GM19397 (cell line): ENCODE results near the gene FSTL5.

Experiments used
- ATAC-seq: cut with Tn5 transposase; IDR thresholded peaks from one replicate; pipeline ENCODE4 v1.9.1; 2021; ENCODE audit warnings: mild to moderate bottlenecking, moderate library complexity; ENCODE audit not compliant: unreplicated experiment

FSTL5 gene

DNA sequence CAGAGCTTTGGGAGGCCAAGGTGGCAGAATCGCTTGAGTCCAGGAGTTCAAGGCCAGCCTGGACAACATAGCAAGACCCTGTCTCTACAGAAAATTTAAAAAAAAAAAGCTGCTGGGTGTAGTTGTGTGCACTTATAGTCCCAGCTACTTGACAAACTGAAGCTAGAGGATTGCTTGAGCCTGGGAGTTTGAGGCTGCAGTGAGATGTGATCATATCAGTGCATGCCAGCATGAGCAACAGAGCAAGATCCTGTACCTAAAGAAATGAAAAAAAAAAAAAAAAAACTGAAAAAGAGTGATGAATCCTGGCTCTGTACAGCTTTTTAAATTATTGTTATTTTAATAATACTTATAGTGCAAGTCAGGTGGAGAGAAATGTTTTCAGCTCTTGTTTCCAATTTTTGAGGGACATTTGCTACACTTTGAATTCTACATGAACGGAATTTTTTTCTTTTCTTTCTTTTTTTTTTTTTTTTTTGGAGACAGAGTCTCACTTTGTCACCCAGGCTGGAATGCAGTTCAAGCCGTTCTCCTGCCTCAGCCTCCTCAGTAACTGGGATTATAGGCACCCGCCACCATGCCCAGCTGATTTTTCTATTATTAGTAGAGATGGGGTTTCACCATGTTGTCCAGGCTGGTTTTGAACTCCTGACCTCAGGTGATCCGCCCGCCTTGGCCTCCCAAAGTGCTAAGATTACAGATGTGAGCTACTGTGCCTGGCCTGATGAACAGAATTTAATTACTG lies 215.6 kb downstream of the FSTL5 start:
- no peak for ATAC-seq

DNA sequence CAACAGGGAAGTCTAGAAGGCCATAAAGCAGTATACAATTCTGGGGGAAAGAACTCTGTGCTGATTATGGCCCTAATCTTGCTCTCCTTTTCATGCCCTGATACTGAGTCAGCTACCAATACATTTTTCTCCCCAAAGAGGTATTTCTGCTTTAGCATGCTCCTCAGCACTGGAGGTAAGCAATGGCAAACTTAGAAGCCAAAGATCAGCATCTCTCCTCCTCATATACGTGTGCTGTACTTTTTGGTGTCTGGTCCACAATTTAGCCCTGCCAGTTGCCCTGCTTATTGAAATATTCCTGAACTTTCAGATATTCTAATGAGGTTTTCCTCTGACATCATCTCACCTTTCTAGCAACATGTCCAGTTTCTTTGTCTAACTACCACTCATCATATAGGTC lies 226.2 kb downstream of the FSTL5 start:
- no peak for ATAC-seq

DNA sequence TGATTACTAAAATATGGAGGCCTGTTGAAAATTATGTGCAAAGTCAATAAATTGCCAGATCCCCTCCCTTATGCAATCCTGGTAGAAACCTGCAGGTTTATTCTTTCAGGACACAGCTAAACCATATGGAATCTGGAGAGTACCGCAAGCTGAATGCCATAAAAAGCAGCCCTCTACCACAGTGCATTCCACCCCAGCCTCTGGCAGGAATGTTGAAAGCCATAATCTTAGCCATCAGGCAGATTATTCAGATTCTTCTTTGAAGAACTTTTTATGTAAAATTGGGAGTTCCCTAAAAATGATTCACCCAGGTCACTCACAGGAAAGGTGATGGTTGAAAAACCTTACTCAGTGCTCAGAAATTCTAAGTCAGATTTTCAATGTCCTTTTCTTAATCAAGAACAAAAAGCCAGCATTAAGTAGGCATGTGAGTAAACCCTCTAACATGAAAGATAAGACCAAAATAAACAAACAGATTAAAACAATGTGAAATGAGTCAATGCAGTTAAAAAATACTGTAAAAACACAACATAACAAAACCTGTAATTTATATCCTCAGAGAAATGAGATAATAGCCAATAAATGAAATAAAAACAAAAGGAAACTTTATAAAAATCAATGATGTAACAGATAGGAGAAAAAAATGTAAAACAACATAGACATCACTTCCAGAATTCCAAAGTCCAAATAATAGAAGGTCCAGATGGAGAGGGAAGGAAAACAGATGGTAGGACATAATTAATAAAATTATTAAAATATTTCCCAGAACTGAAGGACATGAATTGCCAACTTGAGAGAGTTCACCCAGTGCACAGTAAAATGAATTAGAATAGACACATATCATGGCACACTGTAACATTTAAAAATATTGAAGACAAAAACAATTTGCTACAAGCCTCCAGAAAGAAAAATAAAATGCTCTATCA lies 226.9 kb downstream of the FSTL5 start:
- no peak for ATAC-seq

DNA sequence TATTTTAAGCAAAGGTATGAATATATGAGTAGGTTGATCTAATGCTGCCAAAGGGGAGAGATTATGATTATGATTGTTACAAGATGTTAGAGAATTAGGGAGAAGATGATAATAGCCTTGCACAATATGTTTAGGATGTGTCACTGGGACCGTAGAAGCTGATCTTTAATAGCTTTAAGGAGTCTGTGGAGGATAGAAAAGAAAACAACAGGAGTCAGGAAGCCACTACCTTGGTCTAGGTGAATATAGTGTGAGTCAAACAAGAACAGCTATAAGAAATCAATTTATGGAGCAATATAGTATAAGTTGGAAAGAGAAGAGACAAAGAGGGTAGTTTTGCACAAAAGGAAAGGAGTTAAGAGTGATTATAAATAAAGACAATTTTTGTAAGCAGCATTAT lies 232.7 kb downstream of the FSTL5 start:
- ATAC-seq = no peak

DNA sequence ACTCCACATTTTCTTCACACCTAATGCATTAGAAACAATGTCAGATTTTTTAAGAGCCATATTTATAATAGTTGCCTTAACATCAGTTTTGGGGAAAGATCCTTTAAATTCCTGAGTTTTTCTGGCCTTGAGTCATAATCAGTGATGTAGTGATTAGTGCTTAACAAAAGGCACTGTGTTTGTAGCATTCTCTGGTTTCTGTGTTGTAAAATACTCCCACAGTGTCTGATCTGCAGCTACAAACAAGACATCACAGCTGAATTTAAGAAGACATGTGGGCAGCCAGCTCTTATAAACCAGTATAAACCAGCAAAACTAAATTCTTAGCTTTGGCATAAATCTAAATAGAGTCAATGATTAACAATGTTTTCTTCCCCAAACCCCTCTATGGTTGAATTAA lies 233.8 kb downstream of the FSTL5 start:
- no peak for ATAC-seq

DNA sequence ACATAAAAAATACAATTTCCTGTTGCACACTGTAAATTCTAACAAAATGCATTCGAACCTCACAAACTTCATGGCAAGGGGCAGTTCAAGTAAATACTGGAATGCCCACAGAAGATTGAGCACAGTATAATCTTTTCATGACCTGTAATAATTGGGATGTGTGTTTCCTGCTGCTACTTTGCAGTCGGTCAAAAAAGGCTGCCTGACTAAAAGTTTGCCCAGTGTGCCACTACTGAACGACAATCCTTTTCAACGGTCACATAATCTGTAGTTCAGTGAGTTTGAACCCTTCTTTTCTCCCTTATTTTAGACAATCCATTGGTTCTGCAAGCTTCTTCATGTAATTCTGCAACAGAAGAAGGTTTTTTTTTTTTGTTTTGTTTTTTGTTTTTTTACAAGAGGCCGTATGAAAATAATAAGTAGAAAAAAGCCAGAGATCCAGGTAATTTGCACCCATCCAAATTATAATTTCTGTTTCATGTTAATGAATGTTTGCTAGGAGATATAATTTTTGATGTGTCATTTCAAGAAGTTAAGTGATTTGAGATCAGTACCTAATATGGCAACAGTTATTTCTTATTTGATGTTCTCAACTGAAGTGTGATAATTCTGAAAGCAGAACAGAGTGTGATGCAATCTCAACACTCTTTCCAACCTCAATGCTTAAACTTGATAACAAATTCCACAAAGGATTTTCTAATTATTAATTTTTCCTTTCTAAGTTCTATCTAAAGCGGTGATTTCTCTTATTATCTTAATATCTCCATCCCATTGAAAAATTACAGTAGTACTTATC lies 237.6 kb downstream of the FSTL5 start:
- no peak for ATAC-seq

DNA sequence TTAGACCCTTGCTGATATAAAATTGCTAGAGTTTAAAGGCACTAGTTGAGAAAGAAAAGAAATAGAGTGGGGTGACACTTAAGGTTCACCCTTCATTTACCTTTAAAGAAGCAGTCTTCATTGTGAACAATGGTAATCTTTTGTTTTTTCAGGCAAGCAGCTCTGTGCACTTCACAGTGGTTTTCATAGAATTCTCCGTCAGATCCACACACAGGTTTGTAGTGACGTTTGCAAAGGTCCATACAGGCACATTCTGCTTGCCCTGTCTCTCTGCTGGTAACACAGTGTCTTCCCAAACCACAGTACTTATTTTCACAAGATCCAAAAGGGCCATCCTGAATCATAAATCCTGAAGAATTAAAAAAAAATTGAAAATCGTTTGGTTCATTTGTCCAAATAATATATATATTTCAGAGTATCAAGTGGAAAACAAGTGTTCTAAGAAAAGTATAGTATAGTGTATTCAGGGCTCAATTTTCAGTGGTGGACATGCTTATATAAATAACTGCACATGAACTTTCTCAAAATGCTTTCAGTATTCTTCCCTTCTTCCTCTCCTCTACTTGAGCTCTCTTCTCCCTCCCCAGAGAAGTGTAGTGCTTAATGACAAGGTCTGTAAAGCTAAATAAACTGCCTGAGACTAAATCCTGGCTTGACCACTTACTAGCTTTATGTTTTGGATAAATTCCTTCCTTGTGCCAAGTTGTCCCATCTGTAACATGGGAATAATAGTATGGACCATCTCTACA lies 243.3 kb downstream of the FSTL5 start:
- no peak for ATAC-seq

DNA sequence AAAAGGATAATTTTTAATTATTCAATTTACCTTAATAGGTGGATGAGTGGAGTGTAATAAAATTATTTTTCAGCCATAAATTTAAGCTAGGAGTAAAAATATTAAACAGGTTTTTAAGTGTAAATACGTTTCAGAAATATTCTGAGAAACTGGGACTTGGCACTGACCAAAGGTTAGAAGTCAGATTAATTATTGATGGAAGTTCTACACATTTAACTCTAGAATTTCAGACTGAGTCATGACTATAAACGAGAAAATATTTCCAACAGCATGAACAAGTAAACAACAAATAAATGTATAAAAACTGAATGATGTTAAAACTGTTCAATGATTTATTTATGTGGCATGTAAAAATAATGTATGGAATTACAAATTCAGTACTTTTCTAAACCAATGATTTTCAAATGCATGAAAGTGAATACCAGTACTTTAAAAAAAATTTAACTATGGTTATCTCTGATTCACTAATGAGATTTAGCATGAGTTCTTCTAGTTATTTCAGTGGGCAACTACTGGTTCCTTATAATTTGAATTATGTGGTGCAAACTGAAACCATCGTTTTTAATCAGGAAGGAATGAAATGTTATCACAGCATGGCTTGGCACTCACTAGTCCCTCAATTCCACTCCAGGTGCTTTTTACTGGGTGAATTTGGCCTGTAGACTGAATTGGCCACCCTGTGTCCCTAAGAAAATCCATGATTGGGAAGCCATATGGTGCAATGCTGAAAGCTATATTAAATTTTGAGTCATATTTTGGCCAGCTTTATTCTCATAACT lies 244.2 kb downstream of the FSTL5 start:
- no peak for ATAC-seq

DNA sequence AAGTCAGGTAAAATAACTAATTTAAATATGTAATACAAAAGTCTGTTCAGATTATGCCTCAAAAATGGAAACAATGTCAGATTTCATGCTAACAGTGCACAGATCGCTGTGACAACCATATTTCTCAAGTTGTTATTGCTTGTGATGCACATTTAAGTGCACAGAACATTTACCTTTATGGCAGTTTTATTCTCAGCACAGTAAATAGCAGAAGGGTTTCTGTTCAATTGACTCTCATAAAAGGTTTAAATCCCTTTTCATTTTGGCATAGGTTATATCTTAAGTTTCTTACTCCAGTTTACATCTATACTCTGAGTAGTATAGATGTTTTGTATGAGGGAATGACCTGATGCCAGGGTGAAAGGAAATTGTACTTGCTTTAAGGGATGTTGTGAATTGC lies 247.8 kb downstream of the FSTL5 start:
- ATAC-seq = no peak

DNA sequence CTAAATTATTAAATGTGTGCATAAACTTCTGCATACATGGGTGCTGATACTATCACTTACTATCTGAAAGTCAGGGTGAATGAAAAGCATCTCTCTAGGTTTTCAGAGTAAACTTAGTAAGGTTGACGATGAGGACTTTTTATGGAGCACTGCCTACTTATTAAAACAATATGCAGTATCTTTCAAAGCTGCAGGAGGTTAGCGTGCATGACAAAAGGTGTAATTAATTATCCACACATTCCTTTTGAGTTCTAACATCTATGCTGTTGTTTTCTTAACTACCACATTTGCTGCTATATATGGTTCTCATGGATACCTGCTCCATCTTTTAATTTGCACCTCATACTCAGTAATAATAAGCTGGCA lies 256.2 kb downstream of the FSTL5 start:
- ATAC-seq = no peak

DNA sequence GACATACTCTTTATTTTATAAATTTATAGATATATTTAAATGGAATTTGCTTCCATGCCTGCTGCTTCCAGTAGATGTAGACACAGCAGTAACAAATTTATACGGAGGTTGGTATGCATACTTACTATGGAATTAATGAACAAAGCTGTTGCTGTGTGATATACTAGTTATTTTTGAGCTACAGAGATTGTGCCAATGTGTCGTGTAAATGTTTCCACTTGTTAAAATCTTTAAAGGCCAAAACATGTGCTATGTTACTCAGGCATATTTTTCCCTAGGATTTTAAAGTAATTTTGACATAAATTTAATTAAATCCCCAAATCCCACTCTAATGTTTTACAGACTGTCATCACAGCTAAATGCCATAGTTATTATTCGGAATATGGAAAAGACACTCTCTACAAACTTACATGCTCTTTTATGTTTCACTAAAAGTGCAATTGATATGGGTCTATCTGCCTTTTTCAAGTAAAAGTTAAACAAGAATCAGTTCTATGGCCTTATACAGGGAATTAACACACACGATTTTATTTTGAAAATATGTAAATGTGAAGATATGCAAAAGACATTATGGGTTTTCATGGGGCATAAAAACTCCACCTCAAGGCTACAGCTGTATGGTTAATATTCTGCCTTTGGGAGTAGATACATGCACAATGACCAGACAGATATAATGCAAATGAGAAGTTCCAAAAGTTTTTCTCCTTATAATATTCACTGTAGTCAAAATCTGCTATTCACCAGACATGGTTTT lies 256.8 kb downstream of the FSTL5 start:
- ATAC-seq = no peak

DNA sequence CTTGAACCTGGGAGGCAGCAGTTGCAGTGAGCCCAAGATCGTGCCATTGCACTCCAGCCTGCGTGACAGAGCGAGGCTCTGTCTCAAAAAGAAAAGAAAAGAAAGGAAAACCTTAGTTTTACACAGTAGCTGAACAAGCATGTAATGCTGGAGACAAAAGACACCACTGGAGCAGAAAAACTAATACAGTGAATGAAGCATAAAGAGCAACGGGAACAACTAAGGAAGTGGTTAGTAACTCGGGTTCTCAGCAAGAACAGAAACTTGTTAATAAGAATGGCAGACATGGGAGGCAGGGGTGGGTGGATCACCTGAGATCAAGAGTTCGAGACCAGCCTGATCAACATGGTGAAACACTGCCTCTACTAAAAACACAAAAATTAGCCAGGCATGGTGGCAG lies 263.7 kb downstream of the FSTL5 start:
- no peak for ATAC-seq

DNA sequence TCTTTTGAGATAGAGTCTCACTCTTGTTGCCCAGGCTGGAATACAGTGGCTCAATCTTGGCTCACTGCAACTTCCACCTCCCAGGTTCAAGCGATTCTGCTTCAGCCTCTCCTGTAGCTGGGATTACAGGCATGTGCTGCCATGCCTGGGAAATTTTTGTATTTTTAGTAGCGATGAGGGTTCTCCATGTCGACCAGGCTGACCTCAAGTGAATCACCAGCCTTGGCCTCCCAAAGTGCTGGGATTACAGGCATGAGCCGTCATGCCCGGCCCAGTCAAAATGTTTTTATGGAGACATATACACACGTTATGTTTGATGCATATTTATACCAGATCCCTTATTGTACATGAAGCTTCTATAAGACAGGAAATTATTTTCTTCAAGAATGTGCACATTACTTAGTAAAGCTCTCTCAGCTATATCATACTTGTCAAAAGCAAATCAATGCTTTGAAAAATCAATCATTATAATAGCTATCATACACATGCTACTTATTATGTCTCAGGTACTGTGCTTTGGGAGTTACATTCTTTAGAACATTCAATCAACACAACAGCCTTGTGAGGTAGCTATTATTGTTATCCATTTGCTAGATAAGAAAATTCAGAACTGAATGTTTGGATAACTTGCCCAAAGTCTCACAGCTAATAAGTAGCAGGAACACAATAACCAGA lies 269.2 kb downstream of the FSTL5 start:
- ATAC-seq = no peak

DNA sequence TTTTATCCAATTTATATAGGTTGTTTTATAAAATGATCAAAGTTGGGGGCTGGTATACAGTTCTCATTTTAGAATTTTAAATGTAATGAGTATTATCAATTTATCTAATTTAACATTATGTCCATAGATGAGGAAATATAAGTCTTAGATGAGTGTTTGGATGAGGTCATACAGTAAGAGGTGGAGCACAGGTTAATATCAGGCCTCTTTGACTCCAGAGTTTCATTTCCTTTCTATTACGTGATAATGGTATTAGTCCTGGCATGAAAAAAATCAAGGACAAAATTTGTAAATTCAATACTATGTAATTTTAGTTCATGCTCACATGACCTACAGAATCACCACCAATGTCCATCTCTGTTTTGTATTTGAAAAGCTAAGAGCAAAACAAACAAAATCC lies 269.8 kb downstream of the FSTL5 start:
- no peak for ATAC-seq

DNA sequence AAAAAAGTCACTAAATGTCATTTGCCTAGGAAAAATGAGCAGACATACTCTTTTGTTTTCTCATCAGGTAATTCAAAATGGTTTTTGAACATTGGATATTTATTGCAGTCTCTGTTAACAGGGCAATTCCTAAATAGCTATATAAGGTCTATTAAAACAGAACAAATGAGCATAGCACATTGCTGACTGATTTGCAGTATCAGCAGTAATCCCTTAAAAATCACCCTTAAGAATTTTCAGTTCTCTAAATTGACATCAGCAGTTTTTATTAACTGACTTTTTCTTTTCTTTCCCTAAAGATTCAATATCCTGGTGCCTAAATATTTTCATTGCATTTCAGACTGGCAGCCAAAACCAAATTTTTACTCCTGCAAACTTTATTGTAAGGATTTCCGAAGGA lies 270.2 kb downstream of the FSTL5 start:
- ATAC-seq = no peak

DNA sequence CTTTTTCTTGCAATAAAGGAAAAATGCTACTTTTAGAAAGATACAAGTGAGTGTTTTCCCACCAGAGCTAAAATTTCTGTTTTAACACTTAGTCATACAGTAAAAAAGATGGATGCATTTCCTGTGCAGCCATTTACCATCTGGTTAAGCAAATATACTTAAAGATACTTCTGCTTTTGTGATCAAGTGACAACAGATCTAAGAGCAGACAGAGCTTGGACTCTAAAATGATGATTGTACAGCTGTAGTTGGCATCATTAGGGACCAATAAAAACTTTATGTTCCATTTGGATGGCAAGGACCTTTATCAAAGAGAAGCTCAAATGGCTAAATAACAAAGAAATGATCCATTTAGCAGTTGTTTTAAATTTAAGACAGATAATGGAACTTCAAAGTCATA lies 270.8 kb downstream of the FSTL5 start:
- no peak for ATAC-seq

DNA sequence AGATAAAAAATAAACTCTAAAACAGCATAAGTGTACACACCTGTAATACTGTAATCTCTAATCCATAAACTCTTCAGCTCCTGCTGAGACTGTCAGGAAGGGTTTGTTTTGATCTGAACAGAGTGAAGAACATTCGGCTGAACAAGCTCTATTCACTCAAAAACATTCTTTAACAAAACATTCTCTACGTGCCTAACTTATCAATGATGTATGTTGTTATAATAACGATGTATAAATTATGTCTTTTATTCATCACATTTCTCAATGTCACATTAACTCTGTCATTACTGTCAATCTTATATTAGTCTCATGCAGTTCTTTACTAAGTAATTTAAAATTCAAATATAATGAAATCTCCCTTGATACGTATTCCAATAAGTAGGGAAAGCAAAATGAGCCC lies 280.6 kb downstream of the FSTL5 start:
- ATAC-seq = no peak

DNA sequence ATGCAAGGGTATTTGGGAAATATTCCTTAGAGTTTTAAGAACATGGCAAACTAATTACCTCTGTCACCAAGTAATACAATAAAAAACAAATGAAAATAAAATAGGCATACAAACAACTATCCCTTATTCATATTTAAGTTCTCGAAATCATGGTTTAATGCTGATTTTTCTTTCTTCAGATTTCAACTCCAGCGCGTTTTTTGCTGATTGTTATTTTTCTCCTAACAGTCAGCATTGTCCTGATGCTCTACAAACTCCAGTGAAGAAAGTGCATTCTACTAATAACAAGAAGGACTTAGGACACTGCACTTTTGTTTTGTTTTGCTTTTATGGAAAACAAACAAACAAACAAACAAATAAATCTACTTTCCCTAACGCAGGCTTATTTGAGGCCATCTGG lies 282.4 kb downstream of the FSTL5 start:
- no peak for ATAC-seq

DNA sequence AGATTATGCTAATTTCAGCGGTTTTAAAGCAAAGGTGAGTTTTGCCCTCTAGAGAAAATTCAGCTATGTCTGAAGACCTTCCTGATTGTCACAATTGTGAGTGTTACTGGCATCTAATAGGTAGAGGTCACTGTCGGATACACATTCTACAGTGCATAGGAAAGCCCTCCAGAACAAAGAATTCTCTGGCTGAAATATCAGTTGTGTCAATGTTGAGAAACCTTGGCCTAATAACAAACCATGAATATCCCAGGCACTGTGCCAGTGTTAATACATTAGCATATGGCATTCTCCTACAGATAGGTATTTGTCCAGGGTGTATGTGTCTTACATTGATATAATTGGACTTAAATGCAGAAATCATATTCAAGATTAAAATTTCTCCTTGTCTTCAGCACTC lies 294.3 kb downstream of the FSTL5 start:
- no peak for ATAC-seq
